22Rv1 (cell line): ENCODE data around the gene SLC38A1.

ENCODE experiments used
- CTCF ChIP-seq: fragments of 450-650 bp; IDR thresholded peaks from 2 replicates; pipeline ENCODE4 v1.5.1; 2017; ENCODE audit warnings: mild to moderate bottlenecking
- ZFX ChIP-seq: fragments of 450-650 bp; IDR thresholded peaks from 2 replicates; pipeline ENCODE4 v1.6.1; 2017; ENCODE audit warnings: antibody characterized with exemption, borderline replicate concordance

- no peak for TF ChIP-seq CTCF
- no peak for TF ChIP-seq ZFX
These were observed 101.4 kb downstream of the SLC38A1 start for GRCh38 chr12:46167412-46167811.
